K562 (cell line): ENCODE data around the gene HPCA. TPM values are rescaled to one million over a fixed set of nuclear protein-coding genes. Genes with fewer than 3 reads are reported as not detected.

Experiments used
- ATAC-seq: fragments of 200-7000 bp; cut with Tn5 transposase; 3 replicates; pipeline ENCODE4 v1.9.1; 2020; ENCODE audit warnings: moderate library complexity
- BruUV-seq: library from RNA; stranded (reverse); fragments of 400-500 nt; replicated peaks from 2 replicates; lab custom pipeline; 2021; lab: Mats Ljungman, UMichigan
- CTCF ChIA-PET: fragments of 300-600 bp; formaldehyde crosslinking; extraction: SDS; loops from one replicate; lab custom pipeline; 2021; ENCODE audit warnings: low intra/inter-chr PET ratio; lab: Yijun Ruan, JAX
- POLR2A ChIA-PET: fragments of 300-600, 350-650 bp; sonication (Branson Sonifier 250); formaldehyde crosslinking; extraction: SDS; loops from one replicate; lab custom pipeline; 2021; ENCODE audit warnings: antibody characterized with exemption, inconsistent platforms; lab: Yijun Ruan, JAX
- DNase-seq, 4 experiments: peaks; one replicate each; pipeline versions ENCODE4 v3.0.0 to v3.0.0-alpha.2; 2011 to 2018; ENCODE audit warnings: low spot score in 3 of 4, mixed read lengths in 3 of 4; ENCODE audit errors: extremely low read depth in 1 of 4
- FAIRE-seq: peaks from 2 replicates; lab custom pipeline; 2011; peaks lifted over from hg19 to GRCh38; lab: Jason Lieb, UNC
- H2AFZ ChIP-seq: 2 replicates; pipeline ENCODE4 v1.6.0; 2011; ENCODE audit warnings: low read depth, low read length, control low read depth, inconsistent platforms
- H3K27ac ChIP-seq: fragments of 200-600 bp; 3 replicates; pipeline ENCODE4 v1.8.0; 2011; ENCODE audit warnings: low read depth, mild to moderate bottlenecking, control low read depth, inconsistent platforms, low read length, moderate library complexity, mixed read lengths; ENCODE audit errors: extremely low read depth
- H3K27me3 ChIP-seq, 2 experiments: fragments of 300-600 bp in 1 of 2; 2 replicates in 1 of 2; 3 replicates in 1 of 2; pipeline versions ENCODE4 v1.6.0 to v1.8.0; 2011; ENCODE audit warnings: inconsistent platforms in 2 of 2, low read length in 2 of 2, mild to moderate bottlenecking in 1 of 2, mixed read lengths in 1 of 2, moderate library complexity in 1 of 2; ENCODE audit not compliant: control insufficient read depth in 2 of 2, insufficient read depth in 2 of 2
- H3K36me3 ChIP-seq: fragments of 300-600 bp; 3 replicates; pipeline ENCODE4 v1.8.0; 2011; ENCODE audit warnings: mild to moderate bottlenecking, low read length, inconsistent platforms; ENCODE audit not compliant: control insufficient read depth, insufficient read depth
- H3K4me1 ChIP-seq, 2 experiments: fragments of 200-600 bp in 1 of 2; replicated peaks in 1 of 2; 2 replicates in 1 of 2; 3 replicates in 1 of 2; pipeline versions ENCODE4 v1.5.1 to v1.8.0; 2011; ENCODE audit warnings: inconsistent platforms in 2 of 2, low read length in 2 of 2, mild to moderate bottlenecking in 1 of 2, mixed read lengths in 1 of 2, moderate library complexity in 1 of 2; ENCODE audit not compliant: control insufficient read depth in 2 of 2, insufficient read depth in 2 of 2
- H3K4me2 ChIP-seq: 2 replicates; pipeline ENCODE4 v1.6.1; 2011; ENCODE audit warnings: low read length, control low read depth, inconsistent platforms, mixed read lengths; ENCODE audit not compliant: insufficient read depth
- H3K4me3 ChIP-seq: fragments of 200-600 bp; sonication (generic), shearing (Covaris generic); 2 replicates; pipeline ENCODE4 v1.5.1; 2016; ENCODE audit warnings: control low read depth, inconsistent platforms
- H3K79me2 ChIP-seq: fragments of 200-600 bp; 3 replicates; pipeline ENCODE4 v1.8.0; 2011; ENCODE audit warnings: low read length, inconsistent platforms; ENCODE audit not compliant: control insufficient read depth, insufficient read depth
- H3K9ac ChIP-seq, 2 experiments: 2 replicates each; pipeline versions ENCODE4 v1.6.0 to v1.6.1; 2011; ENCODE audit warnings: low read depth in 2 of 2, low read length in 2 of 2, control low read depth in 1 of 2, inconsistent platforms in 1 of 2, mild to moderate bottlenecking in 1 of 2, mixed read lengths in 1 of 2; ENCODE audit not compliant: insufficient read depth in 1 of 2
- H3K9me1 ChIP-seq: one replicate; pipeline ENCODE4 v1.6.0; 2011; ENCODE audit warnings: inconsistent platforms, mild to moderate bottlenecking, low read length, moderate library complexity; ENCODE audit not compliant: control insufficient read depth, insufficient read depth
- H3K9me3 ChIP-seq: replicated peaks from 2 replicates; pipeline ENCODE4 v1.5.1; 2011; ENCODE audit warnings: low read depth, low read length, inconsistent platforms; ENCODE audit not compliant: control insufficient read depth, insufficient read depth
- H4K20me1 ChIP-seq: replicated peaks from 2 replicates; pipeline ENCODE4 v1.6.1; 2011; ENCODE audit warnings: low read length, inconsistent platforms, mixed read lengths; ENCODE audit not compliant: control insufficient read depth, insufficient read depth
- CBFA2T3 ChIP-seq: fragments of 450-650 bp; IDR thresholded peaks from 2 replicates; pipeline ENCODE4 v1.6.1; 2017
- CGGBP1 ChIP-seq: fragments of 250-450 bp; sonication (Bioruptor Pico); IDR thresholded peaks from 2 replicates; pipeline ENCODE4 v1.9.0; 2021; ENCODE audit warnings: mild to moderate bottlenecking
- HOMEZ ChIP-seq: fragments of 250-450 bp; sonication (Bioruptor Pico); IDR thresholded peaks from 2 replicates; pipeline ENCODE4 v1.4.0; 2020; ENCODE audit warnings: mild to moderate bottlenecking, moderate library complexity
- NCOR1 ChIP-seq: fragments of 450-650 bp; IDR thresholded peaks from 2 replicates; pipeline ENCODE4 v1.6.1; 2016; ENCODE audit warnings: mild to moderate bottlenecking, moderate library complexity
- RBM14 ChIP-seq: fragments of 200-400 bp; formaldehyde crosslinking; IDR thresholded peaks from 2 replicates; pipeline ENCODE4 v1.6.1; 2018; ENCODE audit warnings: low read depth, mild to moderate bottlenecking, low read length, moderate library complexity, borderline replicate concordance; ENCODE audit not compliant: insufficient read depth
- SREBF1 ChIP-seq: fragments of 150-350 bp; IDR thresholded peaks from 2 replicates; pipeline ENCODE4 v1.6.1; 2014; ENCODE audit warnings: antibody characterized with exemption, low read depth, low read length, borderline replicate concordance
- ZBTB26 ChIP-seq: fragments of 450-650 bp; formaldehyde crosslinking; IDR thresholded peaks from 2 replicates; pipeline ENCODE4 v1.4.0; 2022; ENCODE audit warnings: missing genetic modification characterization
- ZBTB8A ChIP-seq: fragments of 450-650 bp; IDR thresholded peaks from 2 replicates; pipeline ENCODE4 v1.6.1; 2018; ENCODE audit warnings: mild to moderate bottlenecking, moderate library complexity; ENCODE audit not compliant: partially characterized antibody
- ZNF766 ChIP-seq: fragments of 200-800 bp; sonication (Bioruptor generic); conservative IDR thresholded peaks from 2 replicates; pipeline ENCODE4 v1.6.1; 2016; ENCODE audit warnings: missing genetic modification characterization, missing compliant biosample characterization
- ZSCAN29 ChIP-seq: fragments of 450-650 bp; IDR thresholded peaks from 2 replicates; pipeline ENCODE4 v1.6.1; 2017
- WGBS: fragments of 100-300 bp; shearing (Covaris generic); methylation state at CpG from one replicate; pipeline ENCODE4 v1.1.6; 2016; ENCODE audit warnings: low coverage, mixed read lengths; ENCODE audit not compliant: insufficient coverage; ENCODE audit errors: missing lambda C conversion rate; 5-methylcytosine and 5-hydroxymethylcytosine counted together
- in situ Hi-C: fragments of 300-500 bp; cut with MboI; formaldehyde crosslinking; loops from 4 replicates; pipeline ENCODE4 v1.15.0; 2018; ENCODE audit warnings: inconsistent platforms, mixed read lengths
- intact Hi-C: fragments of 100-400 bp; cut with micrococcal nuclease; formaldehyde crosslinking; loops from 2 replicates; pipeline ENCODE4 v1.14.2; 2022
- polyA plus RNA-seq, 8 experiments: library from polyadenylated mRNA; depleted of rRNA in 4 of 8; stranded (reverse) in 5 of 8; unstranded in 3 of 8; fragments of >200 nt; fragmentation: Nextera tagmentation in 2 of 8; fragmentation: Illumina TruSeq in 1 of 8; extraction: Ambion mirVana in 2 of 8; extraction: Trizol in 1 of 8; gene quantifications; 2 replicates each; pipeline versions ENCODE4 v1.2.1 to v1.2.3, GENCODE V29; 2011 to 2014; ENCODE audit warnings: inconsistent platforms in 1 of 8, missing spikeins in 1 of 8
- total RNA-seq, 7 experiments: library from RNA; depleted of rRNA in 6 of 7; stranded (reverse); fragments of >200 nt in 6 of 7; fragmentation: Illumina TruSeq in 2 of 7; extraction: Trizol in 2 of 7; gene quantifications; 2 replicates each; pipeline versions ENCODE4 v1.2.1 to v1.2.3, GENCODE V29; 2011 to 2021; ENCODE audit warnings: low replicate concordance in 1 of 7
- TF ChIP-seq, protein P1 (sequence below), 2 experiments: fragments of 450-650 bp; conservative IDR thresholded peaks; 2 replicates each; pipeline ENCODE4 v1.6.1; 2017; ENCODE audit warnings: mild to moderate bottlenecking in 2 of 2, moderate library complexity in 2 of 2
- TF ChIP-seq, protein P2 (sequence below), 2 experiments: IDR thresholded peaks in 1 of 2; conservative IDR thresholded peaks in 1 of 2; 2 replicates each; pipeline ENCODE4 v1.6.1; 2016; ENCODE audit warnings: low read depth in 2 of 2, mild to moderate bottlenecking in 1 of 2, missing compliant biosample characterization in 1 of 2, missing genetic modification characterization in 1 of 2, moderate library complexity in 1 of 2

Gene HPCA
- total and polyA plus RNA-seq, 9 of the 15 experiments (the other 6 are each of a cell fraction or from before 2014, with no cell fraction given), result not detected

DNA sequence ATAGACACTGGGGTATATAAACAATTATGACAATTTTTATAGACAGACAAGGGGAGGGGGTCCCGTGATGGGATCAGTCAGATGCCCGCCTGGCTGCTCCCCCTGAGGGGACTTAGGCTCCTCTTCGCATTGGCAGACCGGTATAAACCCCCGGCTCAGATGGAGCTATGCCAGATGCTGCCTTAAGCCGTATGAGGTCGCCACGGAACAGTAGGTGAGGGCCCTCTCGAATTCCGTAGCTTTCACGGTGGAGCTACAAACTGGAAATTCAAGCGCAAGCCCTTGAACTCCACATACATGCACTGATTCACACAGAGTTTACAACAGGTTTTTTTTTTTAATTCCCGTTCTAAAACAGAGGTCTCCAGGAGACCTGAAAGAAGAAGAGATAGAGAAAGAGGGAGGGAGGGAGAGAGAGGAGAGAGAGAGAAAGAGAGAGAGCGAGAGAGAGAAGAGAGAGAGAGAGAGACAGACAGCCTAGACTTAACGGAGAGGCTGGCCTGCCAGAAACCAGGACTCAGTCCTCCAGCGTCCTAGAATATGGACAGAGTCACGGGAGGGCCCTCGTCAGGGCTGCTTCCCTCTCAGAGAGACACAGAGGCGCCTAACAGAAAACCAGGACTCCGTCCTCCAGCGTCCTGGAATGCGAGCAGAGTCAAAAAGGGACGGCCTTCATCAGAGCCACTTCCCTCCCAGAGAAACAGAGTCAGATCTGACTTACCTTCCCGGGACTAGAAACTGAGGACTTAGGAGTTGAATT is 39.3 kb downstream of the HPCA start (continued):
- TF ChIP-seq ZBTB26 (peak; percentile 55; the same call in 1 of the 2 replicates), ZSCAN29 (no peak), NCOR1 (no peak), ZNF766 (CRISPR knock-in tag) (no peak)

- in situ Hi-C loops, result no loop called here
- POLR2A ChIA-PET, result interaction anchor here (1.0 kb wide), 1 partner anchor 19 kb away, joined by 3 read pairs; no protein-coding TSS in a partner anchor
- TF ChIP-seq, protein P1, sequence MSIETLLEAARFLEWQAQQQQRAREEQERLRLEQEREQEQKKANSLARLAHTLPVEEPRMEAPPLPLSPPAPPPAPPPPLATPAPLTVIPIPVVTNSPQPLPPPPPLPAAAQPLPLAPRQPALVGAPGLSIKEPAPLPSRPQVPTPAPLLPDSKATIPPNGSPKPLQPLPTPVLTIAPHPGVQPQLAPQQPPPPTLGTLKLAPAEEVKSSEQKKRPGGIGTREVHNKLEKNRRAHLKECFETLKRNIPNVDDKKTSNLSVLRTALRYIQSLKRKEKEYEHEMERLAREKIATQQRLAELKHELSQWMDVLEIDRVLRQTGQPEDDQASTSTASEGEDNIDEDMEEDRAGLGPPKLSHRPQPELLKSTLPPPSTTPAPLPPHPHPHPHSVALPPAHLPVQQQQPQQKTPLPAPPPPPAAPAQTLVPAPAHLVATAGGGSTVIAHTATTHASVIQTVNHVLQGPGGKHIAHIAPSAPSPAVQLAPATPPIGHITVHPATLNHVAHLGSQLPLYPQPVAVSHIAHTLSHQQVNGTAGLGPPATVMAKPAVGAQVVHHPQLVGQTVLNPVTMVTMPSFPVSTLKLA (conservative IDR thresholded peaks at IDR 0.05), result no peak
- no peak for TF ChIP-seq HOMEZ (CRISPR knock-in tag)
- peak; percentile 32; the same call in 1 of the 2 replicates for TF ChIP-seq CBFA2T3
- TF ChIP-seq, protein P2, sequence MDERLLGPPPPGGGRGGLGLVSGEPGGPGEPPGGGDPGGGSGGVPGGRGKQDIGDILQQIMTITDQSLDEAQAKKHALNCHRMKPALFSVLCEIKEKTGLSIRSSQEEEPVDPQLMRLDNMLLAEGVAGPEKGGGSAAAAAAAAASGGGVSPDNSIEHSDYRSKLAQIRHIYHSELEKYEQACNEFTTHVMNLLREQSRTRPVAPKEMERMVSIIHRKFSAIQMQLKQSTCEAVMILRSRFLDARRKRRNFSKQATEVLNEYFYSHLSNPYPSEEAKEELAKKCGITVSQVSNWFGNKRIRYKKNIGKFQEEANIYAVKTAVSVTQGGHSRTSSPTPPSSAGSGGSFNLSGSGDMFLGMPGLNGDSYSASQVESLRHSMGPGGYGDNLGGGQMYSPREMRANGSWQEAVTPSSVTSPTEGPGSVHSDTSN (CRISPR knock-in tag; IDR thresholded peaks at IDR 0.05; ENCODE audit: low read depth), result no peak
- TF ChIP-seq, protein P2 (tag; conservative IDR thresholded peaks at IDR 0.05; ENCODE audit: low read depth), result no peak
- TF ChIP-seq ZBTB8A, result no peak
- TF ChIP-seq SREBF1, result no peak
- no peak for TF ChIP-seq RBM14
- no peak for TF ChIP-seq CGGBP1 (CRISPR knock-in tag)
These were observed 40.3 kb downstream of the HPCA start for GRCh38 chr1:32926562-32926961.

More at GRCh38 chr1:32926562-32926961, 40.3 kb downstream of the HPCA start:
- BruUV-seq, result no TSS peak
- H3K27me3 ChIP-seq, result peaks cover 34 to 46% of the 10 kb centered on the region in 2 experiments
- H3K9ac ChIP-seq, result no peak overlapping the region
- no peak for ATAC-seq
- DNase-seq, result peak in 1 of 4 experiments; percentile 25
- CTCF ChIA-PET, result no interaction called here
- no peak overlapping the region for H3K4me3 ChIP-seq
- no peaks in the 10 kb centered on the region for H4K20me1 ChIP-seq
- no peak for FAIRE-seq
- WGBS, result 9% methylated on average over 6 of the region's 6 CpGs
- intact Hi-C loops, result no loop called here
- no peak overlapping the region for H3K4me2 ChIP-seq
- H3K9me1 ChIP-seq, result no peaks in the 10 kb centered on the region
- H3K36me3 ChIP-seq, result no peaks in the 10 kb centered on the region
- H3K9me3 ChIP-seq, result no peaks in the 10 kb centered on the region
- peaks cover 2 to 10% of the 10 kb centered on the region in 2 experiments; a peak in 2 of 5 replicates for H3K4me1 ChIP-seq
- H2AFZ ChIP-seq, result no peak overlapping the region
- no peaks in the 10 kb centered on the region for H3K79me2 ChIP-seq
- no peak overlapping the region for H3K27ac ChIP-seq
